Stomach (tissue), 4 donors: Measurements from ENCODE around the gene POC5.

Experiments
- CTCF ChIP-seq, 7 experiments: fragments of 450-650 bp in 4 of 7; fragments of 200-600 bp in 3 of 7; sonication (generic) in 3 of 7; IDR thresholded peaks; one replicate each; pipeline ENCODE4 v1.5.1; 2016 to 2019; ENCODE audit warnings: antibody characterized with exemption in 7 of 7, control low read depth in 2 of 7, mild to moderate bottlenecking in 1 of 7
- POLR2A ChIP-seq, 4 donors: fragments of 450-650 bp; IDR thresholded peaks; one replicate each; pipeline ENCODE4 v1.6.1; 2016; ENCODE audit warnings: antibody characterized with exemption in 4 of 4, control low read depth in 2 of 4, mild to moderate bottlenecking in 1 of 4, moderate library complexity in 1 of 4

- TF ChIP-seq CTCF (IDR thresholded peaks at IDR 0.05) (no peak), POLR2A (IDR thresholded peaks at IDR 0.05) (no peak)
Measured at GRCh38 chr5:75675783-75676182, 41.5 kb downstream of the POC5 start.
